ENCODE data around the gene ECE1.
"Not testable (repeated sequence)": the region's sequence is repeated elsewhere in the genome, so short reads cannot be mapped to it uniquely, and the experiment has no call there.

The ECE1 gene

GRCh38 chr1:21246905-21247642 is 43.2 kb downstream of the ECE1 start:
- DNase-seq: no peak

DNA sequence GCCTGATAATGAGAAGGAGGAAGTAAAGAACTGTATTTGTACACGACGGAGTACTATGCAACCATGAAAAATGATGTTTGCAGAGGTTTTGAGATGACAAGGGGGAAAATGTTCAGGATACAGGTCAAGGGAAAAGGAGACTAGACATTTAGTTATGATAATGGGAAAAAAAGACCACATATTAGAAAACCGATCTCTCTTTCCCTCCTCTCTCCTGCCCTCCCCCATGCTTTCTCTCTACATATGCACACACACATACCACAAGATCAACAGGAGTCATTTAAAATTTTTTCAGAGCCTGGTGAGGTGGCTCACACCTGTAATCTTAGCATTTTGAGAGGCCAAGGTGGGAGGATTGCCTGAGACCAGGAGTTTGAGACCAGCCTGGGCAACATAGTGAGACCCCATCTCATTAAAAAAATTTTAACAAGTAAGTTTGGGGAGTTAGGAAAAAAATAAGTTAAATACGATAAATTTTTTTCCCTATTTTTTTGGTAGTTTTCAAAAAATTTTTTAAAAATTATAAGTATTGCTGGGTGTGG is 44.5 kb downstream of the ECE1 start:
- DNase-seq: no peak

- no peak for DNase-seq
These were observed 45.1 kb downstream of the ECE1 start for GRCh38 chr1:21244986-21245687.

GRCh38 chr1:21244154-21244553 is 46.1 kb downstream of the ECE1 start:
- DNase-seq: no peak

GRCh38 chr1:21242846-21243245 is 47.4 kb downstream of the ECE1 start:
- no peak for DNase-seq

DNA sequence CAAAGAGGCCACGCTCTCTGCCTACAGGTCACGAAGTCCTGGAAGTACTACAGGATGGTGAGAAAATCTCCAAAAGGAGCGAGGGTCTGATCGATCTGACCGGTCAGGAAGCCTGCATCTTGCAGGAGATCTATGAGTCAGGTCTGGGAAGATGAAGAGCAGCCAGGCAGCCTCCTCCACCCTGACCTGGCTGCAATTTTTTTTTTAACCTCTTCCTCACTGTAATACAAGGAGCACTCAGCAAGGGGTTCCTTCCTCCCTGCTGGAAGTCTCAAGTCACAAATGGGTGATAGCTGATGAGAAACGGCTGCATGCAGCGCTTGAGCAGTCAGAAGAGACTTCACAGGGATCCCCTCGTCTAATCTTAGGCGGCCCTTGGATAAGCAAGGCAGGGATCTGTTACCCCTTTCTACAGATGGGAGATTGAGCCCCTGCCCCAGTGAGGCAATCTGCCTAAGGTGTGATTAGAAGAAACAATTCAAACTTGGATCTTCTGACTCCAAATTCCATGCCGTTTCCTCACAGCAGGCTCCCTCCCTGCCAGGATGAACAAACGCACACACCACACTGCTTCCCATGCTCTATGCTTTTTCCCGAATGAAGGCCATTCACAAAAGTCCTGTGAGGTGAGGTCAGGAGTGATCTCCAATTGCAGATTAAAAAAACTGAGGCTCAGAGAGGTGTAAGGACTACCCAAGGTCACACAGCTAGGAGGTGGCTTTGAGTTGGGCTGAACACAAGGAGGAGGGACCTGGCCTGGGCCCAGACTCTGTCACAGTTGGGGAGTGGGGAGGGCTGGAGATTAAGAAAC is 48.3 kb downstream of the ECE1 start:
- DNase-seq: no peak

GRCh38 chr1:21240706-21241105 is 49.6 kb downstream of the ECE1 start:
- no peak for DNase-seq

DNA sequence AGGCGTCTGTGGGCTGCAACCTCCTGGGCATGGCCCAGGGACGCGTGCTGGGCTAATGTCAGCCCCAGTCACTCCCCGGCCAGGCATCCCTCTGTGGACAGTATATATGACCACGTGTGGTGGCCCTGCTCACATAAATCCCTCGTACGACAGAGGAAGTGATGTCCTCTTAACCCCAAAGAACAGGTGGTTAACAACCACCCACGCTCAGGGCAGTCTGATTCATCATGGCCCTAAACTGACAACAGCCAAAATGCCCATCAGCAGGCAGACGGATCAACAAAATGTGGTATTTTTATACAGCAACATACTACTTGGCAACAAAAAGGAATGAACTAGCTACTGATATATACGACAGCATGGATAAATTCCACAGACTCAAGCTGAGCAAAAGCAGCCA is 51.0 kb downstream of the ECE1 start:
- no peak for DNase-seq

GRCh38 chr1:21238141-21238800 is 52.0 kb downstream of the ECE1 start:
- no peak for DNase-seq

DNA sequence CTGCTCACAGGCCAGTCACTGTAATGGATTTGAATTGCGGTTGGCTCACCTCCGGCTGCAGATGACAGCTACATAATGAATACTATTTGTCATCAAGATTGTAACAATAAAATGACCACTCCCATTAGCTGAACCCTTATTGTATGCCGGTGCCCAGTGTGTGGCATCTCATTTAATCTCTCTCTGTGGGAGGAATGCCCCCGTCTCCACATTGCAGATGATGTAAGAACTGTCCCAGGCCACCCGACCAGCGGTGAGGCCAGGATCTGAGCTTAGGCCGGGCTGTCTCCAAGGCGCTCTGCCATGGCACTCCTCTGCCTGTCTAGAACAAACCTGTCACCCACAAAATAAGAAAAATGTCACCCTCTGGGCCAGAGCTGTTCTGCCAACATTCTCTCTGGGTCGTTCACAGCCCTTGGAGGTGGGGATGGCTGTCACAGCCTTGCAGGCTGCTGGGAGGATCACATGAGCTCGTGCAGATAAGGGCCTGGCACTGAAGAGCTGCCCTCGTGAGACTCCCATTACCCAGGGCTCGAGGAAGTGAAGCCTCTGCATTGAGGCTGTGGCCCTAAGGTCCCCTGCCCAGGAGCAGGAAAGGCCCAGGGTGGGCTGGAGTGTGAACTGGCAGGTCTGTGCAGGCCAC is 52.7 kb downstream of the ECE1 start:
- no peak for DNase-seq

- DNase-seq: no peak
These were observed 54.1 kb downstream of the ECE1 start for GRCh38 chr1:21236178-21236577.

DNA sequence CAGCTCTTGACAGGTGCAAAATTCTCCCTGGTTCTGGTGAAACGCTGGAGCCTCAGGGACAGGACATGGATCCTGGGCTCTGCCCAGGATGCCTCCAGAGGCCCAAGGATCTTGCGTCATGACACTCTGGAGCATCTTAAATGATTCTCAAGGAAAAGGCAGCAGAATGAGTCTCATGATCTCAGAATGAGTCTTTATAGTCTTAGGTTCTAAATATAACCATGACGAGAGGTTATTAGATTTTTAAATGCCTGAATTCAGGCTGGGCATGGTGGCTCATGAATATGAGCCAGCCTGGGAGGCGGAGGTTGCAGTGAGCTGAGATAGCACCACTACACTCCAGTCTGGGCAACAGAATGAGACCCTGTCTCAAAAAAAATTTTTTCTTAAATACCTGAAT is 55.5 kb downstream of the ECE1 start:
- DNase-seq: no peak

DNA sequence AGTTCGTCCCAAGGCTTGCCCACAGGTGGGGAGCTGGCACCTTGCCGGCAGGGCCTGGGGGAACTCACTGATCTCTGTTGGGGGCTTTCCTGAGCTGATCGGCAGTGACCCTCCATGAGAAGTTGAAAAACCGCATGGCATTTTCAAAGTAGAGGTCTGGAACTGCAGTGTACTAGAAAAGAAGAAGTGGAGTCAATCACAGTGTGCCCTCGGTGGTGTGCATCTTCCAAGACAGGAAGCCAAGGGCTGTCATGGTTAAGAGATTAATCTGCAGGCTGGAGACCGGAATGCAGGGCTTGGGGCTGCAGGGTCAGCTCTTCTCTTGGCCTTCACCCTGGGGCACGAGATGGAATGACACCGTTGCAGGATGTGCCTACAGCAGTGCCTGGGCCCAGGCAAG is 56.8 kb downstream of the ECE1 start:
- DNase-seq: no peak

GRCh38 chr1:21232044-21232443 is 58.2 kb downstream of the ECE1 start:
- DNase-seq: peak in 1 of 2 experiments; percentile 45

DNA sequence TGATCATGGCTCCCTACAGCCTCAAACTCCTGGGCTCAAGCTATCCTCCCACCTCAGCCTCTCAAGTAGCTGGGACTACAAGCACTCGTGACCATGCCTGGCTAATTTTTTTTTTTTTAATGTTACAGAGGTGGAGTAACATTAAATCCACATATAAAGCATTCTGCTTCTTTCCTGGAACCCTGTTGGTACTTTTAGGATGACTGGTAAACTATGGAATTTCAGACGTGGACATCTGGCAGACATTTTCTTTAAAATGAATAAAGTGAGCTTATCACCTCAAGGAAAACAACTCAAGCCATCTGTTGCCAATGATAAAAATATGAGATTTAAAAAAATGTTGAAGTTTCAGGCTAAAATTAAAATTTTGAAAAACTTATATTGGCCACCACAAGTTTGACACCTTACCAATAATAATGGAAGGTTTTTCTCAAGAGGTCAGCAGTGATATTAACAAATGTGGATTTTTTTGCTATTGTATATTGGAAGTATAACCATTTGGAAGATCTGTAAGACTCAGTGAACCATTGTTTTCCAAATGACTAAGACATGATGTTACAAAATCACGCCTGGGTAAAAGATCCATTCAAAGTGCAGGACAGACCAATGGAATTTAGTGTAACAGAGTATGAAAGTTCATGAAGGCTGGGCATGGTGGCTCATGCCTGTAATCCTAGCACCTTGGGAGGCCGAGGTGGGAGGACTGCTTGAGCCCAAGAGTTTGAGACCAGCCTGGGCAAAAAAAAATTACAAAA is 60.8 kb downstream of the ECE1 start:
- no peak for DNase-seq

DNA sequence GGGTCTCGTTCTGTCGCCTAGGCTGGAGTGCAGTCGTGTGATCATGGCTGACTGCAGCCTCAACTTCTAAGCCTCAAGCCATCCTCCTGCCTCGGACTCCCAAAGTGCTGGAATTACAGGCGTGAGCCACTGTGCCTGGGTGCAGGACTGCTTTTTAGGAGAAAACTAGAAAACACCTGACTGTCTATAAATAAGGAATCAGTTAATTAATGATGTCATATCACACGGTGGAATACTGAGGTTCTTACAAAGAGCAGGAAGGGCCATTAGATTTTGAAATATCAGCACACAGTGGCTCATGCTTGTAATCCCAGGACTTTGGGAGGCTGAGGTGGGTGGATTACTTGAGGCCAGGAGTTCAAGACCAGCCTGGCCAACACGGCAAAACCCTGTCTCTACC is 62.0 kb downstream of the ECE1 start:
- not testable (repeated sequence) for DNase-seq

DNA sequence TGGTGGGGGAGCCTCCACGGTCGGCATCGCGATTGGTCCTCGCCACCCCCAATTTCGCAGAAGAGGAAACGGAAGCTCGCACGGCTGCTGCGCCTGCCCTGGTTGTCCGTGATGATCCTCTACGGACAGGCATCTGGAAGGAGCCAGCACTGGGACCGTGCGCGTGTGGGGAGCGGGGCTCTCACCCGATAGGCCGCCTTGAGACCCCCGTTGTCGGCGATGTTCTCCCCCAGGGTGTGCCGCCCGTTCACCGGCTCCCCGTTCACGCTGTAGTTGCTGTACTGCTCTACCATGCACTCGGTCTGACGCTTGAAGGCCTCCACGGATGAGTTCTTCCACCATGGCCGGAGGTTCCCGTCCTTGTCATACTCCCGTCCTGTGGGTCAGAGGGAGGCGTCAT is 65.2 kb downstream of the ECE1 start:
- DNase-seq: no peak

- no peak for DNase-seq
These were observed 69.4 kb downstream of the ECE1 start for GRCh38 chr1:21220815-21221214.

DNA sequence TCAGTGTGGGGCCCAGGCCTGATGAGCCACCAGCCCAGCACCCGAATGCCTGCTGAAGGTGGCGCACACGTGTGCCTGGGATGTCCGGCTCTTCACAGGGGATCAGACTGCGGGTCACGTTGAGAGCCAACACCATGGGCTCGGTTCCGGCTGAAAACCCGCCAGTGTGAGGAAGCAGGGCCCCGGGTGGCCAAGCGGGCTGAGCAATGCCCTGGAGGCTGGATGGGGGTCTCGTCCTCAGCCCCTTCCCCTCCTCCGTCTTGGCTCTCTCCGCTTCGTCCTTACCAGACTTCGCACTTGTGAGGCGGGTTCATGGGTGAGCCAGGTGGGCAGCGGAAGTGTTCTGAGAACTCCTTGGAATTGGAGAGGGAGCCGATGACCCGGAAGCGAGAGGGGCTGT is 70.6 kb downstream of the ECE1 start:
- DNase-seq: no peak

GRCh38 chr1:21217812-21218596 is 72.3 kb downstream of the ECE1 start:
- no peak for DNase-seq
